Measurements from ENCODE around the gene DTNB.
A peak's percentile ranks its signal among the peaks of the same experiment; 100 is the strongest.

The DTNB gene

DNA sequence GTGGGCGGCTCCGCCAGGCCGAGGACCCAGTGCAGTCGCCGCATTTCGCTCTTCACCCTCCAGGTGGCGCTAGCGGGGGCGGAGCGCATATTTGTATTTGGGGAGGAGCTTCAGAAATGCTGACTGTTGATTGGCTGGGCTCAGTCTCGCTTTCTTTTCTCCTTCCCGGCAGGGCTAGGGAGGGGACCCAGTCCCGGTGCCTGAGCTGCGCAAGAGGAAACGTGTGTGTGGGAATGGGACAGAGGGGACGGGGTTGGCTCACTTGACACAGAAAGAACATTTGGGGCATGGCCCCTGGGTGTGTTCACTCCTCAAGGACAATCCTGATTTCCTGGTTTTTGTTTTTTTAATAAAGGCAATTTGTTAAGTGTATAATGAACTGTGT lies 311.3 kb downstream of the DTNB start:
- DNase-seq = peak; percentile 96

DNA sequence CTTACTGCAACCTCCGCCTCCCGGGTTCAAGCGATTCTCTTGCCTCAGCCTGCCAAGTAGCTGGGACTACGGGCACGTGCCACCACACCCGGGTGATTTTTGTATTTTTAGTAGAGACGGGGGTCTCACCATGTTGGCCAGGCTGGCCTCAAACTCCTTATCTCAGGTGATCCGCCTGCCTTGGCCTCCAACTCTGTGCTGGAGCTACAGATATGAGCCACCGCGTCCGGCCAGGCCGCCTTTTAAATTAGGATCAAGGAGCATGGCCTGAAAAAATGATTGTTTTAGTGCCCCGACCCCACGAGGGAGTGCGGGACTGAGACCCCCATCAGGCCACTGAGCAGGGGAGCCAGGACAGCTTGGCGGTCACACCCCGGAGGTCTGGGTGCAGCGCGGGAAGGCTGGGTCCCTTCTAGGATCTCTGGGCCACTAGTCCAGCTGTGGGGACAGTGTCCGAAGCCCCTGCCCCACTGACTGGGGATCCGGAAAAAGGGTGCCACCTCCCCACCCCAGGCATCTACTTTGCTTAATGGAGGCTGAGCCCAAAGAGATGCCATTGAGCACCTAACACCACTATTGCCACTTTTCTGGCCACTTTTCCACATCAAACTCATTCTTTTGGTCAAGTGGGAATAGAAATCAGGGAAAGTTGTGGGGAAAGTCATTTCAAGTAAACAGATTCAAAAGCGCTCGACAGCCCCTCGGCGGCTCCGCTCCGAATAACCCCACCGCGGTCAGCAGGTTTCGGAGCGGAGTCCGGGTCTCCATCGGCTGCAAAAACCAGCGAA lies 311.9 kb downstream of the DTNB start:
- no peak for DNase-seq

DNA sequence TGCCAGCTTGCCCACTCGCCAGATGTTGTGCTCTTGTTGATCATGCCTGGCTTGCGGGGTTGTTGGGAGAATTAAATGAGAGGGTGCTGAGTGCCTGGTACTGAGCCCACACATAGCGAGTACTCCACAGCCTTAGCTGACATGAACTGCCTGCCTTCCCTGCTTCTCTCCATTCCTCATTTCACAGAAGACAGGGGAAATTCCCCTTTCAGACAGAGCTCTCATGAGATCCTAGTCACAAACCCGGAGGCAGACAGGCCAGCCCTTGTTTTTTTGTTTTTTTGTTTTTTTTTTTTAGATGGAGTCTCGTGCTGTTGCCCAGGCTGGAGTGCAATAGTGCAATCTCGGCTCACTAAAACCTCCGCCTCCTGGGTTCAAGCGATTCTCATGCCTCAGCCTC lies 314.5 kb downstream of the DTNB start:
- DNase-seq = no peak

DNA sequence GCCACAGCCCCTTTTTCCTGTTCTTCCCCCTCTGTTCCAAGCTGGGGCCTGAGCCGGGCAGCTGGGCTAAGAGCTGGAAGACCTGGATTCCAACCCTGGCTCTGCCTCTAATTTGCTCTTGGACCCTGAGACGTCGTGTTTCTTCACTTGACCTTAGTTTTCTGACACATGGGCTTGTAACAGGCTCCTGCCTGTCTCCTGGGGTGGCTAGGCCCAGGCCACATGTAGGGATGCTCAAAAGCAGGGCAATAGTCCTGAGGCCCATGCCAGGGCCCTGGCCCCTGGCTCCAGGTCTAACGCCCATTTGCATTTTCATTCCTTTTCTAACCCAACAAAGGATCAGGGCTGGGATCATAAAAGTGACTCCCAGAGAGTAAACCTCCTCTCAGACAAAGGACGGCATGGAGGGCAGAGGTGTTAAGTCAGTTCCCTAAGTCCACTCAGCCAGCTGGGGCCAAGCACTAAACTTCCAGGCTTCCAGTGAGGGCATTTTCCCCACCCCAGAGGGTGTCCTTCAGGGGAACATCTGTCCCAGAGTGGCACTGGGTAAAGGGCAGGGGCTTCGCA lies 315.0 kb downstream of the DTNB start:
- no peak for DNase-seq

DNA sequence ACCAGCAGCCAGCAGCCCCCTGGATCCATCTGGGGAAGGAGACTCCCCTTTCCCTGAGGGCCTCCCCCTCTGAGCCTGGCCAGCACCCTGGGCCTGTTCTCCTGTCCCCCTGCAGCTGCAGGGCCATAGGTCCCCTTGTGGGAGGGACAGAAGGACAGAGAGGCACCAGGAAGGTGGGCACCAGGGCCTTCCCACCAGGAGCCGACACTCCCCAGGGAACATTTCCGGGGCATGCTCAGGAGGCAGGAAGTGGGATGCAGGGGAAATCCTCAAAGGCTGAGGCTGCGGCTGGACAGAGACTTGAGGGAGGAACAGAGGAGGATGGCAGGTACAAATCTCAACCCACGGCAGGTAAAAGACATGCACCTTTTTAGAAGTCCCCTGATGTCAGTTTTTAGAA lies 317.3 kb downstream of the DTNB start:
- DNase-seq = no peak

DNA sequence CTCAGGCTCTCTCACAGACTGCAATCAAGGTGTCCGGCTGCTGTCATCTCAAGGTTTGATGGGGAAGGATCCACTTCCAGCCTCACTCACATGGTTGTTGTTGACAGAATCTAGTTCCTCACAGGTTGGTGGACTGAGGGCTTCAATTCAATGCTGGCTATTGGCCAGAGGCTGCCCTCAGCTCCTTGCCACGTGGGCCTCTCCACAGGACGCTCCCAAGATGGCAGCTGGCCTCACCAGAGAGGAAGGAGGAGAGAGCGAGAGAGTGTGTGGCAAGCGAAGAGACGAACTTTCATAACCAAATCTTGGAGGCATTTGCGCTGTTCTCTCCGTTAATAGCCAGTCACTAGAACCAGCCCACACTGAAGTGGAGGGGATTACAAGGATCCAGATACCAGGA lies 318.1 kb downstream of the DTNB start:
- DNase-seq = no peak

DNA sequence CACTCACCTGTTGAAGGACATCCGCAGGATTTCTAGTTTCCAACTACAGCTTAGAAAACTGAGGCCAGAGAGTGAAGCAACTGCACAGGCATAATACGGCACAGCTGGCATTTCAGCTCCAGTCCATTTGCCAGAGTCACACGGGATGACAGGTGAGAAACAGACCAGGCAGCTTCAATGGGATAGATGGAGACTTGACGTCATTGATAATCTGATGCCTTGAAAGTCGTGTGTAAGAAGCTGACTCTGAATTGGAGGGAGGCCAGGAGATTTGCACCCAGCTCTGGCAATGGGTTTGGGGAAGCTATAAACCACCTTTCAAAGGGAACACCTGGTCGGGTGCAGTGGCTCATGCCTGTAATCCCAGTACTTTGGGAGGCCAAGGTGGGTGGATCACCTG lies 319.3 kb downstream of the DTNB start:
- DNase-seq = no peak

DNA sequence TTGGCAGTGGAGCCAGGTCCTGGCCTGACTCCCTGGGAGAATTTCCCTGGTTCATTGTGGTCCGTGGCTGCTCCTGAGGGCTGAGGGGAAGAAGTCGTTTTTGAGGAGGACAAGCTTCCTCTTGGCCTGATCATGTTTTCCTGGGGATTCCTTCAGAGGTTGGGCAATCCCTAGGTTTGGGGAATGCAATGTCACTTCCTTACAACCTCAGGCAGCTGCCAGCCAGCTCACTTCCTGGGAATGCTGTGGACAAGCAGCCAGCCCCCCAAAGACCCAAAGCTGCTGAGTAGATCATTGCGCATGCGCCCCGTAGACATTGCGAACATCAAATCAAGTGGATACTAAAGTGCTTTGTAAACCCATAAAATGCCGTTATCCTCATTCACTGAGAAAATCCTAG lies 324.0 kb downstream of the DTNB start:
- DNase-seq = no peak

DNA sequence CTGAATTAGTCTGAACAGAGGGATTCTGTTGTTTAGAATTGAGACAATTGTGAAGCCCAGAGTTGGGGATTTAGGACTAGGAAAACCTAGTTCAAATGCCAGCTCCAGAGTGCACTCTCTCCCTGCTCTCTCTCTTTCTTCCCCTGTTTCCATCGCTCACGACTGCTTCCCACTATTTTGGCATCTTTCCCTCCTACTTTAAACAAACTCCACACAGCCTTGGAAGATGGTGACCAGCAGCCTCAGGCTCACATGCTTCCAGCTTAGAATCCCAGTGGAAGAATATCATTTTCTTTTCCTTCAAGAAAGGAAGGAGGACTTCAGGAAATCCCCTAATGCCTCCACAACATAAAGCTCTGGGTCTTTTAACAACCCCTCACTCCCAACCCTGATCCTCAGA lies 325.5 kb downstream of the DTNB start:
- DNase-seq = no peak

DNA sequence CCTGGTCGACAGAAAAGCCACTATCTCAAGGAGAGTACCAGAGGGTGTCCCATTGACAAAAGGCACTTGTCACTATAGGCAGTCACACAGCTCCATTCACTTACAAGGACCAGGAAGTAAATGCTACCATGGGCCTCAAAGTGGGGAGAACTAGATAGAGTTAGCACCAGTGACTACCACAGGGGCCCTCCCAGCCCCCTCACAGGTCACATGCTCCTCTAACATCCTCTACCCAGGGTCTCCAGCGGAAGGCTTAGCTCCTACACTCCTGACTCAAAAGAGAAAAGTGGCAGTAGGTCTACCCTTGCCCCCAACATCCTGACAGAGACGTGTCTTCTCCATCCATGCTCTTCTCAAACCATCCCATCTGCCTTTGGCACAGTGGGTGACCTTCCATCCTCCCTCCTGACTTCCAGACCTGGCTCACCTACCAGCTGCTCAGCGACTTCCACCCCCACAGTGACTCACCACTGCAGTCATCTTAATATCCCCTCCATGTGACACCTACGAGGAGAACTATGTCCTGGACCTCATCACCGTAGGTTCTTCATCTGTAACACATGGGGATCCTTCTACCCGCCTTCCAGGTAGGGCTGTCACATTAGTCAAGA lies 326.1 kb downstream of the DTNB start:
- DNase-seq = no peak

DNA sequence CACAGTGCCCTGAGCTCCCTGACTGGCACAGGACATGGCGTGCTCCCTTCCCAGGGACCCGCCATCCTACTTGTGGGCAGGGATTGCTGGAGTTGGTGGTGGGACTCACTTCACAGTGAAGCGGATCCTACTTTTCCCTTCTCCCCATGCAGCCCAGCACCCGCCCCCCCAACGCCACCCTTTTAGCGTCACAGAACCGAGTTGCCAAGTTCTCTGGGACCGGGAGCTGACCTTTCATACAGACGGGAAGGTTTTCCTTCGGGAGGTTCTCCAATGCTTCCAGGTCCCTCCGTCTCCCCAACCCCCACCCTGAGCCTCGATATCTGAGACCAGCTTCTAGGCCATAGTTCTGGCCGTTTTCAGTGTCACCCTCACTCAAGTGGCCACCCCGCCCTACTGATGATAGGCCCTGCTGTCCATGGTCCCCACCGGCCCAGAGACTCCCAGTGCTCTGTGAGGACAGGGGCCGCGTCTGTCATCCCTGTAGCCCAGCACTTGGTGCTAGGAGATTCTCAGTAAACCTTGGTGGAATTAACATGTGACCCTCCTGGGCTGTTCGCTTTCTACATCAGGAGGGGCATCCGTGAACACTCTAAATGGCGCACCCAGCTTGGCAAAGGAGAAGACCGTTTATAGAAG lies 330.1 kb downstream of the DTNB start:
- DNase-seq = no peak

DNA sequence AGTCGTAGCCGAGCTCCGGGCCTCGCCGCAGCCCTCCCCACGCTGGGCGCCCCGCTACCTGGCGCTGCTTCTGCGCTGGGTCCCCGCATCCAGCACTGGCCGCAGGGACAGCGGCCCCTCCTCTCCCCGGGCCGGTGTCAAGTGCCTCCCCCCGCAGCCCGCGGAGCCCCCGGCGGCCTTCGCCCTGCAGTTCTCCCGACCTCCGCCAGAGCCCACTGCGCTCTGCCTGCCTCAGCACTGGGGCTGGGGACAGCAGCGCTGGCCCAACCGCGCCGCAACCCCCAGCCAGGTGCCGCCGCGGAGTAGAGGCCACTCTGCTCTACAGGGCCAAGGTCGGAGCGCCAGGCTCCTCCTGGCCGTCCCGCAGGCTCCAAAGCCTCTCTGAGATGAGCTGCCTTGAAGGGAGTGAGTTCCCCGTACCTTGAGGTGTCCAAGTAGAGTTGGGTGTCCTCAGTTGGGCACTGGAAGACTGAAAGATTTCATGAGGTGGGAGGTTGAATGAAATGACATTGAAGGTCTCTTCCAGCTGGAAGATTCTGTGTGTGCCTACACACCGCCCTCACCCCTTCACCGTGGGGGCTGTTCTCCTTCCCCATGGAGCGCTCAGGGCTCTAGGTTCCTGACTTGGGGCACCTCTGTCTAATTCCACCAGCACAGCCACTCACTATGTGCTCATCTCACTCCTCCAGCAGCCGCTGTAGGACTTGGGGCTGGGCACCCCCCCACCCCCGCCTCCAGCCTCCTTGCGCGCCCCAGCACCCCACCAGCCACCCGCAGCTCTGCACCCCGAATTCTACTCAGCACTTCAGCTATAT lies 330.8 kb downstream of the DTNB start:
- DNase-seq = peak; percentile 88

DNA sequence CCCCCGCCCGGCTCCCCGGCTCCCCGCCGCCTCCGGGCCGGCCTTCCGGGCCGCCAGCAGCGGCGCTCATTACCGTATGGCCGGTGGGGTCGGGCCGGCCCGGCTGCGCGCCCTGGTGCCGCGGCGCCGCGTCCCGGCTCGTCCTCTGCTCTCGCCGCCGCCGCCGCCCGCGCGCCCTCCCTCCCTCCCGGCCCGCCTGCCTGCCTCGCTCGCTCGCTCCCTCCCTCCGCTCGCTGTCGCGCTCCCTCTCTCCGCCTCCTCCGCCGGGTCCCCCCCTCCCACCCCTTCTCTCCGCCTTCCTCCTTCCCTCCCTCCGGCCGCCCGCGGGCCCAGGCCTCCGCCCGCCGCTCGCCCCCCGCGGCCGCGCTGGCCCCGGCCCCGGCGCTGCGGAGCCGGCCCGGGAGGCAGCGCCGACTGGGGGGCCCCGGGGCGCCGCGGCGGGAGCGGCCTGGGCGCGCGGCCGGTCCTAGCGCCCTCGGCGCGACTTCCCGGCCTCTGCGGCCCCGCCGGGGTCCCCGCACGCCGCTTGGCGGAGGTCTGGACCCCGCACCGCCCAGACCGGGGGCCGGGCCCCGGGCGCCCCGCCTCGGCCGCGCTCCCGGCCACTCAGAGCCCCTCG lies 331.5 kb downstream of the DTNB start, which contains the start of gene DNMT3A:
DNMT3A (minus strand) TSS at position 173 of the 619 bp plus-strand sequence. CDS start 27,941 bp downstream, outside the sequence.
- peak; percentile 73 for DNase-seq

DNA sequence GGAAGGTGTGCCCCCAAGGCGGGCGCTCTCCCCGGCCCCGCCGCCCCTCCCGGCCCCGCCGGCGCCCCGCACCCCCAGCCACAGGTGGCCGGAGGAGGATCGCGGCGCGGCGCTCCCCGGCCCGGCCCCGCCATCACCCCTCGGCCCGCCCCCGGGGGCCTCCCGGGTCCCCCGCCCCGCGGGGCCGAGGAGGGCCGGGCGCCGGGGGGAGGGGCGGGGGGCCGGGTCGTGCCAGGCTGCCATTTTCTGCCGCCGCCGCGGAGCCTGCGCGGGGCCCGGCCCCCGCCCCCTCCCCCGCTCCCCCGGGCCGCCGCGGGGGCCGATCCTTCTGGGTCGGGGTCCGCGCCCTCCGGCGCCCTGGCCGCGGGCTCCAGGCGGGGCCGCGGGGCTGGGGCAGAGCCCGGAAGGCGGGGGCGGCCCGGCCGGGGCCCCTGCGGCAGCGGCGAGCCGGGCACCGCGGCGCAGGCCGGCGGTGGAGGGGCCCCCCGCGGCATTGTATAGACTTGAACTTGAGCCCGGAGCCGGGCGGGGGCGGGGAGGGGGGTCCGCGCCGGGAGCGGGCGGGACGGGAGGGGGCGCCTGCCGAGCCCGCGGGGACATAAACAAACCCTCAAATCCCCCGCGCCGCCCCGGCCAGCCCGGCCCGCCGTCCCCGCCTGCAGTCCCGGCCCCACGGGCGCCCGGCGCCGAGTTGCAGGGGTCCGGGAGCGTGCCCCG lies 332.2 kb downstream of the DTNB start:
- peak; percentile 54 for DNase-seq

DNA sequence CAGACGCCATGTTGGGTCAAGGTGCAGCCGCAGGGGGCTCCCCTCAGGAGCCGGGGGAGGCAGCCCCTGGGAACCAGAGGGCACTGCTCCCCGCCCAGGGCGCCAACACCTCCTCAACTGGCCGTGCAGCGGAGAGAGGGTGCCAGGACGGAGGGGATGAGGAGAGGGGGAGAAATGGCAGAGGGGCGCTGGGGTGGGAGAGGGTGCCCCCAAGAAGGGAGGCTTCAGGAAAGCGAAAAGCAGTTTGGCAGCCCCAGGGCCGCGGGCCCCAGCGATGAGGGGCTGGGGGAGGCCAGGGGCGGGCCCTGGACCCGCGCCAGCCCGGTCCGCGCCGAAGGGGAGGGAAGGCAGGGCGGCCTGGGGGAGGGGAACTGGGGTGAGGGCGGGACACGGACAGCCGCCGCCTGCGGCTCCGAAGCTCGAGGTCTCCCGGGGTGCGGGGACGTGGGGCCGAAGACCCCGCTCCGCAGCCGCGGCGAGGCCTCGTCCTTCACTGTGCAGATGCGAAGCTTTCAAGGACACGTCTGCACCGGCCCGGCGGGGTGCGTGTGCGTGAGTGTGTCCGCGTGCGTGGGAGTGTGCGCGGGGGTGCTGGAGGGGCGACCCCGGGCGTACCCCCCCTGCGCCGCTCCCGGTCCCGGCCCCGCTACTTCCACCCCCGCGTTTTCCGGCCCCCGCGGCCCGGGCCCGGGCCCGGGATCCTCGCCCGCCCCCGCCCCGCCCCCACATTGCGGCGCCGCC lies 333.0 kb downstream of the DTNB start:
- DNase-seq = peak; percentile 27

DNA sequence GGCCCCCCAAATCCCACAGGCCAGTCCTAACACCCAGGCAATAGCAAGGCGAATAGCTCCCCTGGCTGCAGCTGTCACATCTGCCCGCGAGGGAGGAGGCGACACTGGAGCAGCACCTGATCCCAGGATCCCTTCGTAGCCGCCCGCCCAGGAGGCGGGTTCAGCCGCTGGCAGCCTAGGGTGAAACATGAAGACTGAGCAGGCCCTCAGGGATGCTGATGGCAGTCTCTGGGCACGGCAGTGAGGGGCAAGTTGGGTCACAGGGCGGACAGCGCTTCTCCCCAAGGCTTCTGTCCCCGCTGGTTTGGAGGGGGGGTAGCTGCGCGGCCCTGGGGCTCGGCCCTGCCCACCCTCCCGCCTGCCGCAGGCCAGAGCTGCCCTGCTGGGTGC lies 333.6 kb downstream of the DTNB start:
- DNase-seq = no peak

DNA sequence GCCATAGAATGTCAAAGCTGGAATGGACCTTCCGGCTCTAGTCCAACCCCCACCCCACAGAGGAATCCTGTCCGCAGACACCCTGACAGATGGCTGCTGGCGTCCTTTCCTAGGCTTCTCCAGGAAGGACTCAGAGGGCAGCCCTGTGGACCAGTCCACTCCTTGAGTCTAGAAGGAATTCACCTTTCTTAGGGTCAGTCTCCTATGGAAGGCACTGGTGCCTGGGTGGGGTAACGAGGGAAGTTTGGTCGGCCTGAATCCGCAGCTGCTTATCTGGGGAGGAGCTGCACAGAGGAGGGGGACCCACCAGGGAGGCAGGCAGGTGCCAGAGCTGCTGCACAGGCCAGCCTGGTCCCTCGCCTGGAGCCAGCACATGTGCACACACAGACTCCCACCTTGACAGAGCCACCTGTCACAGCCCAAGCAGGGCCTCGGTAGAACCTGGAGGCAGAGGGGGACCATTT lies 334.1 kb downstream of the DTNB start:
- no peak for DNase-seq

DNA sequence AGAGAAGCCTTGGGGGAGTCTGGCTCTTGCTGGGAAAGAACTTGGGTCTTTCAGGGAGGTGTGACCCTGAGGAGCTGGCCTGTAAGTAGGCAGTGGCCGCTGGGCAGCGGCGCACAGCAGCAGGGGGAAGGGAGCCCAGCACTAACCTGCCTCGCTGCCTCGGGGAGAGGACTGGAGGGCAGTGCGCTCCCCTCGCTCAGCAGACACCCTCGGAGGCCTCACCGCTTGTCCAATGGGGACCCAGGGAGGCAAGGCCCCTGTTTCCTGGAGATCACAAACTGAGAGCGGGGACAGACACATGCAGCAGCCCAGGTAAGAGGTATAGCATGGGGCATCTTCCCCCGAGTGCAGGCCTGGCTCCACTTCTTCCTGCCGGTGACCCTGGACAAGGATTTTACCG lies 335.0 kb downstream of the DTNB start:
- DNase-seq = no peak

DNA sequence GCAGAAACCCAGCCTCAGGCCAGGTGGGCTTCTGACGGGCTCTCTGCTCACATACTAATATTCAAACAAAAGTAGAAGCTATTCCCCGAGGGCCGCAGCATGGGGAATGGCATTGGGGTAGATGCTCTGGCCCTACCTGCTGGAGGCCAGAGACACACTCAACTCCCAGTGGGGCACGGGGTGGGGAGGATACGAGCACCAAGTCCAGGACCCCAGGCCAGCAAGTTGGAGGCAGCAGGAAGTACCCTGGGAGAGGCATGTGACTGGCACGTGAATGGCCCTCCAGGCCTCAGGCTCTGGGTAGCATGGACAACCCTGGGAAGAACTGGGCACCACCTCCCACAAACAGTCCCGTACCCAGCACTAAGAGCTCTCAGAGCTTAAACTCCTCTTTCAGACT lies 335.5 kb downstream of the DTNB start:
- no peak for DNase-seq

DNA sequence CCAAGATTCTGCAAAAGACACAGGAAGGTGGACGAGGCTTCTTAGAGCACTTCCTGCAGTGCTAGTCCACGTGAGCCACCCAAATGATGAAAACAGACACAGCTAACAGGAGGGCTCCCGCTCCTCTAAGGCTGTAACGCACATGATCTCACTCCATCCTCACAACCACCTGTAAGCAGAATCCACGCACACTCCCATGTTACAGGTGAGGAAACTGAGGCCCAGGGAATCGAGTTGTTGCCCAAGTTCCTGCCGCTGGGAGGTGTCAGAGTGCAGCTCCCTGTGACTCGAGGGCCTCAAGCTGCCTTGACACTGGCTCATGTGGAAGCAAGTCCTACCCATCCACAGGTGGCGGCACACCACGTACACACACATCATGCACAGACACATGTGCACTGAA lies 336.1 kb downstream of the DTNB start:
- no peak for DNase-seq

DNA sequence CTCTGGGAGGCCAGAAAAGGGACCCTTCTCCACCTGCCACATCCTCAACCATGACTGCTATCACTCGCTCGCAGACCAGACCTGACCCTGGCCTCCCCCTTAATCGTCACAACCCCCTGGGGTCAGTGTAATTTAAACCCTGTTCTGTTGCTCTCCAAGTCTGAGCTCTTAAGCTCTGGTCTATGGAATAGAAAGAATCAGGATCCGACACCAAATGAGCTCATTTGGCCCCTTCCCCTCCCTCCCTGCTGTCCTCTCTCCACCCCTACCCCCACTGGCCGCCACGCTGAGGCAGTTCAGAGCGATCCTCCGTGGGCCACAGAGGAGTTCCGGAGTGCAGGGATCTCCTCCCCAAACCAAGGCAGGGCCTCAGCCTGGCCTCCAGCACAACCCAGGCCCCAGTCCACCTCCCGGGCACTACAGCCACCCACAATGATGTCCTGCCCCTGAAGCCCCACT lies 337.0 kb downstream of the DTNB start:
- DNase-seq = no peak
